Right atrium auricular region (tissue), 2 donors: Measurements from ENCODE around the gene PALLD. TPM values are rescaled to one million over a fixed set of nuclear protein-coding genes. Genes with fewer than 3 reads are reported as not detected.

Source experiments
- DNase-seq: peaks from one replicate; pipeline ENCODE4 v3.0.0-alpha.2; 2019; ENCODE audit warnings: low spot score
- H3K27ac ChIP-seq, 2 donors: fragments of 200-600 bp; sonication (generic); 1 replicate in 1 of 2; 2 replicates in 1 of 2; pipeline ENCODE4 v1.5.1; 2016 to 2019
- H3K27me3 ChIP-seq, 2 donors: fragments of 200-600 bp; sonication (generic); one replicate each; pipeline versions ENCODE4 v1.5.1 to v1.6.0; 2017 to 2019
- H3K36me3 ChIP-seq: fragments of 200-600 bp; sonication (generic); one replicate; pipeline ENCODE4 v1.5.1; 2016
- H3K4me1 ChIP-seq, 2 donors: fragments of 200-600 bp; sonication (generic); one replicate each; pipeline versions ENCODE4 v1.5.1 to v1.6.0; 2017 to 2019
- H3K4me3 ChIP-seq, 2 donors: fragments of 200-600 bp; sonication (generic); 1 replicate in 1 of 2; 2 replicates in 1 of 2; pipeline ENCODE4 v1.5.1; 2017 to 2019; ENCODE audit warnings: mild to moderate bottlenecking in 1 of 2, moderate library complexity in 1 of 2
- H3K9me3 ChIP-seq, 2 donors: fragments of 200-600 bp; sonication (generic); one replicate each; pipeline ENCODE4 v1.5.1; 2019
- CTCF ChIP-seq, 2 donors: fragments of 200-600 bp; sonication (generic); IDR thresholded peaks; one replicate each; pipeline ENCODE4 v1.5.1; 2019; ENCODE audit warnings: antibody characterized with exemption in 2 of 2
- total RNA-seq, 2 donors: library from RNA; depleted of rRNA; stranded (reverse); fragments of >200 nt; gene quantifications; one replicate each; pipeline ENCODE4 v1.1.0, GENCODE V29; 2016

The PALLD gene
- total RNA-seq, 2 donors from 2014 or later, result 764 to 782 TPM

GRCh38 chr4:168499241-168499640 is 2.4 kb downstream of the PALLD start:
- Histone ChIP-seq H3K27ac (peak overlapping the region in 1 of 2 donors; percentile 78), H3K27me3 (no peaks in the 10 kb centered on the region), H3K4me1 (no peaks in the 10 kb centered on the region), H3K9me3 (no peaks in the 10 kb centered on the region), H3K36me3 (no peaks in the 10 kb centered on the region), H3K4me3 (peak overlapping the region; percentile 24)
- TF ChIP-seq CTCF (IDR thresholded peaks at IDR 0.05), result no peak
- DNase-seq, result no peak

- no peak for TF ChIP-seq CTCF (IDR thresholded peaks at IDR 0.05)
- peak overlapping the region; percentile 5 to 70 for H3K27ac ChIP-seq
- no peak for DNase-seq
Measured at GRCh38 chr4:168501407-168501806, 4.6 kb downstream of the PALLD start.

GRCh38 chr4:168502861-168503260 is 6.0 kb downstream of the PALLD start:
- no peak for TF ChIP-seq CTCF (IDR thresholded peaks at IDR 0.05)
- peak overlapping the region; percentile 35 to 70 for H3K27ac ChIP-seq
- no peak overlapping the region for H3K4me3 ChIP-seq
- DNase-seq, result no peak
- H3K27me3 ChIP-seq, result no peaks in the 10 kb centered on the region
- no peaks in the 10 kb centered on the region for H3K36me3 ChIP-seq
- peaks cover 0 to 7% of the 10 kb centered on the region in 2 donors for H3K4me1 ChIP-seq
- no peaks in the 10 kb centered on the region for H3K9me3 ChIP-seq

More at GRCh38 chr4:168501407-168501806, 4.6 kb downstream of the PALLD start:
- H3K27me3 ChIP-seq, result no peaks in the 10 kb centered on the region
- H3K36me3 ChIP-seq, result no peaks in the 10 kb centered on the region
- H3K4me1 ChIP-seq, result peaks cover 0 to 2% of the 10 kb centered on the region in 2 donors
- H3K4me3 ChIP-seq, result no peak overlapping the region
- H3K9me3 ChIP-seq, result no peaks in the 10 kb centered on the region

GRCh38 chr4:168503652-168504362 is 7.0 kb downstream of the PALLD start:
- no peak for DNase-seq
- Histone ChIP-seq H3K4me3 (no peak overlapping the region), H3K36me3 (no peaks in the 10 kb centered on the region), H3K27ac (peak overlapping the region; percentile 4 to 70), H3K4me1 (peaks cover 0 to 7% of the 10 kb centered on the region in 2 donors), H3K27me3 (no peaks in the 10 kb centered on the region), H3K9me3 (no peaks in the 10 kb centered on the region)
- TF ChIP-seq CTCF (IDR thresholded peaks at IDR 0.05), result no peak

GRCh38 chr4:168504526-168504925 is 7.7 kb downstream of the PALLD start:
- Histone ChIP-seq H3K4me3 (no peak overlapping the region), H3K9me3 (no peaks in the 10 kb centered on the region), H3K27me3 (no peaks in the 10 kb centered on the region), H3K4me1 (peaks cover 0 to 7% of the 10 kb centered on the region in 2 donors), H3K27ac (peak overlapping the region; percentile 6 to 70), H3K36me3 (no peaks in the 10 kb centered on the region)
- no peak for DNase-seq
- no peak for TF ChIP-seq CTCF (IDR thresholded peaks at IDR 0.05)

DNA sequence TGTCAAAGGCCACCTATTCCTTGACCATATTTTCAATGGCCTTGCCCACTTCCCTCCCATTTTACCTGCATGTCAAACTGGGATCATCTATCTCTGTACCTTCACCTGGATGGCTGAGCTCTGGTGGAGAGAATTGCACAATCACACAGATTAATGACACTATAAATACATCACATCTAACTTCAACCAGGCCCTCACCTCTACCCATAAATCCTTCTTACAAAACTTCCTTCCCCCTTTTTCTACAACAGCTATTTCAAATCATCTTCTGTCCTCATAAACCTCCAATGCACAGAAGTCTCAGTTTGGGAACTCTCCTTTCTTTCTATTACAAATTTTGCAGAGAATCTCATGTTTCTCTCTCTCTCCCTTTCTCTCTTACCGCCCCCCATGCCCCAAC is 9.2 kb downstream of the PALLD start:
- DNase-seq, result no peak
- H3K27ac ChIP-seq, result peak overlapping the region; percentile 19 to 69
- H3K27me3 ChIP-seq, result no peaks in the 10 kb centered on the region
- H3K9me3 ChIP-seq, result no peaks in the 10 kb centered on the region
- TF ChIP-seq CTCF (IDR thresholded peaks at IDR 0.05), result no peak
- H3K4me3 ChIP-seq, result no peak overlapping the region
- peaks cover 0 to 7% of the 10 kb centered on the region in 2 donors for H3K4me1 ChIP-seq
- no peaks in the 10 kb centered on the region for H3K36me3 ChIP-seq
